ENCODE results near the gene NPTXR.

The NPTXR gene

DNA sequence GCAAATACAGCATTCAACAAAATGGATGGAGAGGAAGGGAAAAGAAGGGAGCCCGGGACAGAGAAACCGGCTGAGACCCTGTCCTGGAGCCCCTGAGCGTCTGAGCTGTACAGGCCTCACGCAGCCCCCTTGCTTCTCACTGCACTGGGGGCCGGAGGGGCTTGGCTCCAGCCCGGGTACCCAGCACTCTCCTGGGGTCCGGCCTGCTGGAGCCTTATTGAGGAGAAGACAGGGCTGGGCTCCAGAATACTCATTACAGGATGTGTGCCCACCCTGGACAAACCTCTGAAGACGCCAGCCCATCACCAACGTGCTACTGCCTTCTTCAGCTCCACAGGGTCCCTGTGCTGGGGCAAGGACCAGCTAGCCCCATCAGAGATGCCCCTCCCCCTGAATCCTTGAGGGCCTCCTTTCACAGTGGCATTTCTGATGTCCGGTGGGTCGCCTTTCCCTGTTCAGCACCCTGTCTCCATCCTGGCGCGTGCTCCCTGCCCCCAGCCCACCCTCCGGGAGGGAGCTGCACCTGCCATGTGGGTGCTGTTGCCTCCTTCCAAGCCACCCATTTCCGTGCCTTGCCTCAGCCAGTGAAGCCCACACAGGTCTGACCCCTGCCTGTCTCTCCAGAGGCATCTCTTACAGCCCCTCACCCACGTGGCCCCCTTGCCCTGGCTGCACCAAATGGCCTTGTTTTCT, 73.4 kb downstream of the NPTXR start:
- no peak for DNase-seq (ENCODE audit: low spot score)
